Measurements from ENCODE around the gene ZNF737.
"Not testable (repeated sequence)": the region's sequence is repeated elsewhere in the genome, so short reads cannot be mapped to it uniquely, and the experiment has no call there.

ZNF737 gene

GRCh38 chr19:20565321-20566018 lies at the start of gene ZNF737:
Gene ZNF737 (minus strand): TSS chr19:20565781. CDS start chr19:20565640, 141 bp downstream.
- no peaks in the 10 kb centered on the region for H3K9me3 ChIP-seq (ENCODE audit: control insufficient read depth, insufficient read depth, low read length)
- H3K4me3 ChIP-seq (ENCODE audit: low read depth, low read length), result peak within 1 kb of the TSS; percentile 86
- peak within 1 kb of the TSS; percentile 88 for H3K27ac ChIP-seq (ENCODE audit: low read depth, low read length)
- no peaks in the 10 kb centered on the region; the same call in 1 of the 2 replicates for H3K36me3 ChIP-seq (ENCODE audit: control insufficient read depth, insufficient read depth, low read length)
- peak within 1 kb of the TSS; percentile 90 for H3K9ac ChIP-seq (ENCODE audit: low read depth, low read length)
- H3K27me3 ChIP-seq (ENCODE audit: control insufficient read depth, insufficient read depth, low read length), result no peaks in the 10 kb centered on the region
- no peaks in the 10 kb centered on the region for H3K4me1 ChIP-seq (ENCODE audit: control insufficient read depth, insufficient read depth, low read length)

- not testable (repeated sequence) for H3K4me3 ChIP-seq (ENCODE audit: low read depth, low read length); H3K27ac ChIP-seq (ENCODE audit: low read depth, low read length); H3K36me3 ChIP-seq (ENCODE audit: control insufficient read depth, insufficient read depth, low read length); H3K27me3 ChIP-seq (ENCODE audit: control insufficient read depth, insufficient read depth, low read length); H3K9ac ChIP-seq (ENCODE audit: low read depth, low read length); H3K4me1 ChIP-seq (ENCODE audit: control insufficient read depth, insufficient read depth, low read length)
- peaks cover 25% of the 10 kb centered on the region for H3K9me3 ChIP-seq (ENCODE audit: control insufficient read depth, insufficient read depth, low read length)
Observed at GRCh38 chr19:20614971-20615370, 49.4 kb upstream of the ZNF737 start.

- no peaks in the 10 kb centered on the region for H3K4me1 ChIP-seq (ENCODE audit: control insufficient read depth, insufficient read depth, low read length)
- no peak overlapping the region for H3K9ac ChIP-seq (ENCODE audit: low read depth, low read length)
- no peak overlapping the region for H3K27ac ChIP-seq (ENCODE audit: low read depth, low read length)
- H3K36me3 ChIP-seq (ENCODE audit: control insufficient read depth, insufficient read depth, low read length), result no peaks in the 10 kb centered on the region
- peaks cover 29% of the 10 kb centered on the region for H3K9me3 ChIP-seq (ENCODE audit: control insufficient read depth, insufficient read depth, low read length)
- H3K27me3 ChIP-seq (ENCODE audit: control insufficient read depth, insufficient read depth, low read length), result no peaks in the 10 kb centered on the region
- H3K4me3 ChIP-seq (ENCODE audit: low read depth, low read length), result no peak overlapping the region
Observed at GRCh38 chr19:20612711-20613316, 47.2 kb upstream of the ZNF737 start.

- H3K9me3 ChIP-seq (ENCODE audit: control insufficient read depth, insufficient read depth, low read length), result peaks cover 31% of the 10 kb centered on the region
Observed at GRCh38 chr19:20611866-20612265, 46.3 kb upstream of the ZNF737 start.

GRCh38 chr19:20607943-20608342 lies 42.4 kb upstream of the ZNF737 start:
- Histone ChIP-seq H3K4me1 (ENCODE audit: control insufficient read depth, insufficient read depth, low read length) (no peaks in the 10 kb centered on the region), H3K27me3 (ENCODE audit: control insufficient read depth, insufficient read depth, low read length) (no peaks in the 10 kb centered on the region), H3K27ac (ENCODE audit: low read depth, low read length) (no peak overlapping the region), H3K36me3 (ENCODE audit: control insufficient read depth, insufficient read depth, low read length) (no peaks in the 10 kb centered on the region), H3K9ac (ENCODE audit: low read depth, low read length) (no peak overlapping the region), H3K9me3 (ENCODE audit: control insufficient read depth, insufficient read depth, low read length) (peaks cover 54% of the 10 kb centered on the region), H3K4me3 (ENCODE audit: low read depth, low read length) (no peak overlapping the region)

More at GRCh38 chr19:20611866-20612265, 46.3 kb upstream of the ZNF737 start:
- H3K36me3 ChIP-seq (ENCODE audit: control insufficient read depth, insufficient read depth, low read length), result no peaks in the 10 kb centered on the region
- no peak overlapping the region for H3K9ac ChIP-seq (ENCODE audit: low read depth, low read length)
- no peaks in the 10 kb centered on the region for H3K27me3 ChIP-seq (ENCODE audit: control insufficient read depth, insufficient read depth, low read length)
- H3K4me3 ChIP-seq (ENCODE audit: low read depth, low read length), result no peak overlapping the region
- no peak overlapping the region for H3K27ac ChIP-seq (ENCODE audit: low read depth, low read length)
- H3K4me1 ChIP-seq (ENCODE audit: control insufficient read depth, insufficient read depth, low read length), result no peaks in the 10 kb centered on the region

GRCh38 chr19:20558571-20558970 lies 7.0 kb downstream of the ZNF737 start:
- H3K36me3 ChIP-seq (ENCODE audit: control insufficient read depth, insufficient read depth, low read length), result peaks cover 5% of the 10 kb centered on the region
- H3K27me3 ChIP-seq (ENCODE audit: control insufficient read depth, insufficient read depth, low read length), result no peaks in the 10 kb centered on the region
- no peak overlapping the region for H3K9ac ChIP-seq (ENCODE audit: low read depth, low read length)
- no peaks in the 10 kb centered on the region for H3K4me1 ChIP-seq (ENCODE audit: control insufficient read depth, insufficient read depth, low read length)
- peaks cover 34% of the 10 kb centered on the region for H3K9me3 ChIP-seq (ENCODE audit: control insufficient read depth, insufficient read depth, low read length)
- H3K4me3 ChIP-seq (ENCODE audit: low read depth, low read length), result no peak overlapping the region
- H3K27ac ChIP-seq (ENCODE audit: low read depth, low read length), result no peak overlapping the region

GRCh38 chr19:20558011-20558410 lies 7.6 kb downstream of the ZNF737 start:
- Histone ChIP-seq H3K27ac (ENCODE audit: low read depth, low read length) (no peak overlapping the region), H3K9ac (ENCODE audit: low read depth, low read length) (no peak overlapping the region), H3K36me3 (ENCODE audit: control insufficient read depth, insufficient read depth, low read length) (peaks cover 11% of the 10 kb centered on the region), H3K27me3 (ENCODE audit: control insufficient read depth, insufficient read depth, low read length) (no peaks in the 10 kb centered on the region), H3K4me1 (ENCODE audit: control insufficient read depth, insufficient read depth, low read length) (no peaks in the 10 kb centered on the region), H3K4me3 (ENCODE audit: low read depth, low read length) (no peak overlapping the region), H3K9me3 (ENCODE audit: control insufficient read depth, insufficient read depth, low read length) (peaks cover 38% of the 10 kb centered on the region)

GRCh38 chr19:20544667-20545333 lies 20.8 kb downstream of the ZNF737 start:
- H3K4me1 ChIP-seq (ENCODE audit: control insufficient read depth, insufficient read depth, low read length); H3K27me3 ChIP-seq (ENCODE audit: control insufficient read depth, insufficient read depth, low read length); H3K27ac ChIP-seq (ENCODE audit: low read depth, low read length); H3K9ac ChIP-seq (ENCODE audit: low read depth, low read length): not testable (repeated sequence)
- Histone ChIP-seq H3K4me3 (ENCODE audit: low read depth, low read length) (peak overlapping the region; percentile 13; the same call in 1 of the 2 replicates), H3K36me3 (ENCODE audit: control insufficient read depth, insufficient read depth, low read length) (peaks cover 60% of the 10 kb centered on the region), H3K9me3 (ENCODE audit: control insufficient read depth, insufficient read depth, low read length) (peaks cover 99% of the 10 kb centered on the region)

- not testable (repeated sequence) for H3K27ac ChIP-seq (ENCODE audit: low read depth, low read length); H3K4me3 ChIP-seq (ENCODE audit: low read depth, low read length); H3K27me3 ChIP-seq (ENCODE audit: control insufficient read depth, insufficient read depth, low read length); H3K9ac ChIP-seq (ENCODE audit: low read depth, low read length); H3K4me1 ChIP-seq (ENCODE audit: control insufficient read depth, insufficient read depth, low read length); H3K36me3 ChIP-seq (ENCODE audit: control insufficient read depth, insufficient read depth, low read length)
- peaks cover 34% of the 10 kb centered on the region for H3K9me3 ChIP-seq (ENCODE audit: control insufficient read depth, insufficient read depth, low read length)
Observed at GRCh38 chr19:20530303-20530702, 35.3 kb downstream of the ZNF737 start.

- no peaks in the 10 kb centered on the region; the same call in 1 of the 2 replicates for H3K27me3 ChIP-seq (ENCODE audit: control insufficient read depth, insufficient read depth, low read length)
- no peak overlapping the region for H3K9ac ChIP-seq (ENCODE audit: low read depth, low read length)
Observed at GRCh38 chr19:20513189-20513904, 52.2 kb downstream of the ZNF737 start.

More at GRCh38 chr19:20513189-20513904, 52.2 kb downstream of the ZNF737 start:
- Histone ChIP-seq H3K9me3 (ENCODE audit: control insufficient read depth, insufficient read depth, low read length) (peaks cover 8% of the 10 kb centered on the region), H3K4me3 (ENCODE audit: low read depth, low read length) (no peak overlapping the region), H3K4me1 (ENCODE audit: control insufficient read depth, insufficient read depth, low read length) (no peaks in the 10 kb centered on the region), H3K36me3 (ENCODE audit: control insufficient read depth, insufficient read depth, low read length) (no peaks in the 10 kb centered on the region), H3K27ac (ENCODE audit: low read depth, low read length) (no peak overlapping the region)

Measured in HUES48 (cell line).